H9 (cell line): ENCODE data around the gene BFSP2. TPM values are rescaled to one million over a fixed set of nuclear protein-coding genes. Genes with fewer than 3 reads are reported as not detected.

ENCODE experiments used
- DNase-seq: peaks from one replicate; pipeline ENCODE4 v3.0.0-alpha.2; 2017
- H2AFZ ChIP-seq: one replicate; pipeline ENCODE4 v1.6.1; 2013; ENCODE audit warnings: mild to moderate bottlenecking, low read length, control low read depth, moderate library complexity
- H2AK5ac ChIP-seq: 2 replicates; pipeline ENCODE4 v1.6.1; 2013; ENCODE audit warnings: low read length, control low read depth, mixed read lengths; ENCODE audit not compliant: insufficient read length
- H2BK120ac ChIP-seq: one replicate; pipeline ENCODE4 v1.6.1; 2013; ENCODE audit warnings: low read depth, mild to moderate bottlenecking, low read length, control low read depth, inconsistent platforms; ENCODE audit not compliant: poor library complexity, severe bottlenecking
- H2BK12ac ChIP-seq: 2 replicates; pipeline ENCODE4 v1.6.1; 2013; ENCODE audit warnings: low read length, control low read depth, mixed read lengths, low read depth; ENCODE audit not compliant: insufficient read length
- H2BK15ac ChIP-seq: 2 replicates; pipeline ENCODE4 v1.6.1; 2013; ENCODE audit warnings: low read depth, low read length, control low read depth
- H2BK20ac ChIP-seq: one replicate; pipeline ENCODE4 v1.6.1; 2013; ENCODE audit warnings: low read depth, mild to moderate bottlenecking, low read length, control low read depth, inconsistent platforms; ENCODE audit not compliant: poor library complexity, severe bottlenecking
- H2BK5ac ChIP-seq: 2 replicates; pipeline ENCODE4 v1.6.1; 2013; ENCODE audit warnings: low read length, control low read depth, mixed read lengths; ENCODE audit not compliant: insufficient read length
- H3K14ac ChIP-seq: 2 replicates; pipeline ENCODE4 v1.6.1; 2013; ENCODE audit warnings: low read length, control low read depth; ENCODE audit not compliant: insufficient read depth
- H3K18ac ChIP-seq: 2 replicates; pipeline ENCODE4 v1.6.1; 2013; ENCODE audit warnings: low read depth, mild to moderate bottlenecking, mixed read lengths, low read length, control low read depth; ENCODE audit not compliant: insufficient read length
- H3K23ac ChIP-seq: 2 replicates; pipeline ENCODE4 v1.6.1; 2013; ENCODE audit warnings: low read length, control low read depth, mixed read lengths, low read depth; ENCODE audit not compliant: insufficient read length
- H3K23me2 ChIP-seq: 2 replicates; pipeline ENCODE4 v1.6.1; 2013; ENCODE audit warnings: low read depth, mild to moderate bottlenecking, mixed read lengths, low read length, control low read depth; ENCODE audit not compliant: insufficient read length, poor library complexity, severe bottlenecking
- H3K27ac ChIP-seq: 2 replicates; pipeline ENCODE4 v1.5.1; 2013; ENCODE audit warnings: low read length, control low read depth, mixed read lengths, low read depth; ENCODE audit not compliant: insufficient read length
- H3K27me3 ChIP-seq: 2 replicates; pipeline ENCODE4 v1.6.1; 2013; ENCODE audit warnings: low read length, control low read depth, inconsistent platforms; ENCODE audit not compliant: insufficient read depth
- H3K4ac ChIP-seq: 2 replicates; pipeline ENCODE4 v1.6.1; 2013; ENCODE audit warnings: low read depth, mild to moderate bottlenecking, control low read depth, inconsistent platforms, low read length, moderate library complexity
- H3K4me1 ChIP-seq: 2 replicates; pipeline ENCODE4 v1.6.1; 2013; ENCODE audit warnings: low read length, control low read depth, inconsistent platforms; ENCODE audit not compliant: insufficient read depth
- H3K4me2 ChIP-seq: 2 replicates; pipeline ENCODE4 v1.6.1; 2013; ENCODE audit warnings: low read length, control low read depth, mixed read lengths; ENCODE audit not compliant: insufficient read length, insufficient read depth
- H3K56ac ChIP-seq: 2 replicates; pipeline ENCODE4 v1.6.1; 2013; ENCODE audit warnings: low read depth, mild to moderate bottlenecking, mixed read lengths, low read length, control low read depth; ENCODE audit not compliant: insufficient read length
- H3K79me1 ChIP-seq: 2 replicates; pipeline ENCODE4 v1.6.1; 2013; ENCODE audit warnings: low read depth, mild to moderate bottlenecking, moderate library complexity, low read length, control low read depth, inconsistent platforms; ENCODE audit not compliant: insufficient read depth, poor library complexity, severe bottlenecking
- H3K79me2 ChIP-seq: 2 replicates; pipeline ENCODE4 v1.6.1; 2013; ENCODE audit warnings: low read length, control low read depth, inconsistent platforms; ENCODE audit not compliant: insufficient read depth
- H3K9ac ChIP-seq: 2 replicates; pipeline ENCODE4 v1.6.1; 2013; ENCODE audit warnings: low read length, control low read depth, mixed read lengths; ENCODE audit not compliant: insufficient read length; ENCODE audit errors: extremely low read depth
- H3K9me3 ChIP-seq: one replicate; pipeline ENCODE4 v1.6.1; 2013; ENCODE audit warnings: low read depth, low read length, inconsistent platforms; ENCODE audit not compliant: control insufficient read depth
- H3T11ph ChIP-seq: one replicate; pipeline ENCODE4 v1.6.1; 2013; ENCODE audit warnings: mild to moderate bottlenecking, low read length, control low read depth, inconsistent platforms
- H4K20me1 ChIP-seq: one replicate; pipeline ENCODE4 v1.6.1; 2013; ENCODE audit not compliant: control insufficient read depth, insufficient read length, insufficient read depth
- H4K5ac ChIP-seq: 2 replicates; pipeline ENCODE4 v1.6.1; 2013; ENCODE audit warnings: low read depth, mild to moderate bottlenecking, mixed read lengths, low read length, control low read depth; ENCODE audit not compliant: insufficient read length
- H4K8ac ChIP-seq: replicated peaks from 2 replicates; pipeline ENCODE4 v1.6.1; 2013; ENCODE audit warnings: low read length, control low read depth, mixed read lengths, low read depth; ENCODE audit not compliant: insufficient read length
- H4K91ac ChIP-seq: 2 replicates; pipeline ENCODE4 v1.6.1; 2013; ENCODE audit warnings: low read depth, mild to moderate bottlenecking, moderate library complexity, mixed read lengths, low read length, control low read depth; ENCODE audit not compliant: insufficient read length
- H3K27ac Mint-ChIP-seq, 3 experiments: 2 replicates in 2 of 3; 3 replicates in 1 of 3; pipeline ENCODE4 v1.8.0; 2020 to 2021; ENCODE audit warnings: mixed read lengths in 3 of 3, mild to moderate bottlenecking in 1 of 3, moderate library complexity in 1 of 3
- H3K27me3 Mint-ChIP-seq: 2 replicates; pipeline ENCODE4 v1.8.0; 2021; ENCODE audit warnings: low read depth, mild to moderate bottlenecking, moderate library complexity, mixed read lengths
- H3K36me3 Mint-ChIP-seq, 3 experiments: 2 replicates in 2 of 3; 3 replicates in 1 of 3; pipeline ENCODE4 v1.8.0; 2020 to 2021; ENCODE audit warnings: low read depth in 3 of 3, mixed read lengths in 3 of 3; ENCODE audit not compliant: insufficient read depth in 1 of 3
- H3K4me1 Mint-ChIP-seq, 2 experiments: 2 replicates each; pipeline ENCODE4 v1.8.0; 2020; ENCODE audit warnings: mixed read lengths in 2 of 2
- H3K4me3 Mint-ChIP-seq, 2 experiments: 2 replicates in 1 of 2; 3 replicates in 1 of 2; pipeline ENCODE4 v1.8.0; 2020 to 2021; ENCODE audit warnings: mild to moderate bottlenecking in 2 of 2, mixed read lengths in 2 of 2, moderate library complexity in 1 of 2
- H3K9me3 Mint-ChIP-seq, 2 experiments: 2 replicates in 1 of 2; 3 replicates in 1 of 2; pipeline ENCODE4 v1.8.0; 2020; ENCODE audit warnings: mild to moderate bottlenecking in 2 of 2, mixed read lengths in 2 of 2, moderate library complexity in 1 of 2
- WGBS: extraction: QIAGEN DNeasy Blood & Tissue Kit; methylation state at CpG from one replicate; pipeline ENCODE4 v1.1.7; 2013; ENCODE audit warnings: missing lambda C conversion rate, low lambda C conversion rate, mixed read lengths; ENCODE audit not compliant: insufficient read length; ENCODE audit errors: extremely low coverage; 5-methylcytosine and 5-hydroxymethylcytosine counted together
- total RNA-seq: library from RNA; stranded (reverse); gene quantifications from 2 replicates; pipeline ENCODE4 v1.2.1, GENCODE V29; 2021
- TF ChIP-seq, protein P1 (sequence below): fragments of 200-600 bp; sonication (generic); conservative IDR thresholded peaks from 3 replicates; pipeline ENCODE4 v1.8.0; 2021; ENCODE audit warnings: antibody characterized with exemption, mild to moderate bottlenecking

BFSP2 gene
- total RNA-seq, 1 experiment from 2014 or later = not detected

DNA sequence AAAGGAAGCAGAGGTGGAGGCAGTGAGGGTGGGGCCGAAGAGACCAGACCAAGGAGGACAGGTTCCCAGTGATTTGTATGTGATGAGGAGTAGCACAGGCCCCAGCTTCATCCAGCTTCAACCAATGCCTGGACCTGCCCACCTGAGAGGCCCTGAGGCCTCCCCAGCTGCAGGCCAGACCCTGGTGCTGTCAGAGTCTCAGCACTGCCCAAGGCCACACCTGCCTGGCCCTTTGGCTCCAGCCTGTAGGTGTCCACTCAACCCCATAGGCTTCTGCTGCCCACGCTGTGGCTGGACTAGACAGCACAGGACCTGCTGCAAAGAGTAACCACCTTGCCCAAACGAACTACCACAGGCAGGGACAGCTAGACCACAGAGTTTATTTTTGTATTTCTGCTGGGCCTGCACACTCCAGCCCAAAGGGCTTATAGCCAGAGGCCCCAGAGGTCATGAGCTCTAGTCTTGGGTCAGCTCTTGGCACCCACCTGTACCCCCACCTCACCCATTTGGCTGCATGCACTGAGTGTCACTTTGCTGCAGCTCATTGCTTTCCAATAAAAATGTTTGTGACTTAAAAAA lies 91.7 kb downstream of the BFSP2 start:
- no peak overlapping the region for H2BK20ac ChIP-seq
- no peak for DNase-seq
- no peak overlapping the region for H2BK15ac ChIP-seq
- no peak overlapping the region for H2BK120ac ChIP-seq
- no peaks in the 10 kb centered on the region for H3K23me2 ChIP-seq
- no peak overlapping the region for H3K4me3 Mint-ChIP-seq
- H3K18ac ChIP-seq = no peak overlapping the region
- TF ChIP-seq, protein P1, sequence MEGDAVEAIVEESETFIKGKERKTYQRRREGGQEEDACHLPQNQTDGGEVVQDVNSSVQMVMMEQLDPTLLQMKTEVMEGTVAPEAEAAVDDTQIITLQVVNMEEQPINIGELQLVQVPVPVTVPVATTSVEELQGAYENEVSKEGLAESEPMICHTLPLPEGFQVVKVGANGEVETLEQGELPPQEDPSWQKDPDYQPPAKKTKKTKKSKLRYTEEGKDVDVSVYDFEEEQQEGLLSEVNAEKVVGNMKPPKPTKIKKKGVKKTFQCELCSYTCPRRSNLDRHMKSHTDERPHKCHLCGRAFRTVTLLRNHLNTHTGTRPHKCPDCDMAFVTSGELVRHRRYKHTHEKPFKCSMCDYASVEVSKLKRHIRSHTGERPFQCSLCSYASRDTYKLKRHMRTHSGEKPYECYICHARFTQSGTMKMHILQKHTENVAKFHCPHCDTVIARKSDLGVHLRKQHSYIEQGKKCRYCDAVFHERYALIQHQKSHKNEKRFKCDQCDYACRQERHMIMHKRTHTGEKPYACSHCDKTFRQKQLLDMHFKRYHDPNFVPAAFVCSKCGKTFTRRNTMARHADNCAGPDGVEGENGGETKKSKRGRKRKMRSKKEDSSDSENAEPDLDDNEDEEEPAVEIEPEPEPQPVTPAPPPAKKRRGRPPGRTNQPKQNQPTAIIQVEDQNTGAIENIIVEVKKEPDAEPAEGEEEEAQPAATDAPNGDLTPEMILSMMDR = no peak
- H4K20me1 ChIP-seq = no peaks in the 10 kb centered on the region
- H2AFZ ChIP-seq = no peak overlapping the region
- no peak overlapping the region for H3K4me2 ChIP-seq
- no peaks in the 10 kb centered on the region for H3K27me3 ChIP-seq
- no peak overlapping the region for H4K8ac ChIP-seq
- H3K4ac ChIP-seq = no peak overlapping the region
- H3K79me1 ChIP-seq = no peaks in the 10 kb centered on the region
- H3K4me1 ChIP-seq = no peaks in the 10 kb centered on the region; the same call in 1 of the 2 replicates
- no peak overlapping the region for H3K27ac ChIP-seq
- no peak overlapping the region; the same call in 1 of the 2 replicates for H3K14ac ChIP-seq
- no peak overlapping the region for H2BK12ac ChIP-seq
- no peak overlapping the region for H3K56ac ChIP-seq
- no peak overlapping the region for H2BK5ac ChIP-seq
- H3K27ac Mint-ChIP-seq = no peak overlapping the region
- no peak overlapping the region for H3T11ph ChIP-seq
- no peaks in the 10 kb centered on the region for H3K79me2 ChIP-seq
- no peak overlapping the region for H4K5ac ChIP-seq
- 0 out of 2 replicates have a peak, but pooled peaks cover 2% of the 10 kb centered on the region for H3K27me3 Mint-ChIP-seq
- no peak overlapping the region for H3K23ac ChIP-seq
- H2AK5ac ChIP-seq = no peak overlapping the region
- H3K9me3 ChIP-seq = peaks cover 17% of the 10 kb centered on the region
- no CpG with 5 or more reads among the region's 3 CpGs for WGBS
- peaks cover 25 to 26% of the 10 kb centered on the region in 2 experiments for H3K9me3 Mint-ChIP-seq
- peaks cover 12 to 22% (median 21%) of the 10 kb centered on the region in 3 experiments for H3K36me3 Mint-ChIP-seq
- no peak overlapping the region for H4K91ac ChIP-seq
- H3K4me1 Mint-ChIP-seq = peaks cover 36 to 37% of the 10 kb centered on the region in 2 experiments
- no peak overlapping the region for H3K9ac ChIP-seq
